ENCODE data around the gene C11orf58.

Gene C11orf58

DNA sequence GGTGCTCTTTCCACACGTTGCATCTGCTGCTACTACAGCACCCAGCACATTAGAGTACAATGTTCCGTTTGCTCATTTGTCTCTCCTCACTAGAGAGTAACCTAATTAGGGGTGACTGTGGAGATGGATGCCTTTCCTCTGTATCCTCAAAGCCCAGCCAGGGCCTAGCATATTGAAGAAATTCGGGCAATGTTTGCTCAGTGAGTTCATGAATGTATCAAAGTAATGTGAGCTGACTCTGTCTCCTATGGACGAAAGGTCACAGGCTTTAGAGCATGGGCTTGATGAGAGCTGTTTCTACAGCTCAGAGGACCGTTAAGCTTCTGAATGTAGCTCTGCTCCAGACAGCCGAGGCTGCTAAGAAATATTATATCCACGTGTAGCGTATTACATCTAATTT lies 67.5 kb downstream of the C11orf58 start:
- no peak for FAIRE-seq

DNA sequence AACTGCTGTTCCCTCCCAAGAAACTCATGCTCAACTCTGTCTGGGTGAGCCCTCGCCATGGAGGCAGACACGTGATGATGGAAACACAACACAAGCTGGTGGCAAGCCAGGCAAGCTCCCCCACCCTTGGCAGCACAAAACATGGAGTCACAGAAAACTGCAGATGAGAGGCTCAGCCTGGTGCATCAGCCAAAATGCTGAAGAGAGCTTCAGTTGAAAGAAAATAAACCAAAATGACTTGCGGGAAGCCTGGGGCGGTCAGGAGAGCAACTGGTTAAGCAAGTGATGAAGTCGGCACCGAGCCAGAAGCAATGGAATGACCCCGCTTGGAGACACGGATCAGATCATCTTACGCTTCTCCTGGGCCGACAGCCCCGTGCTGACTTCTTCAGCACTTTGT lies 68.3 kb downstream of the C11orf58 start:
- no peak for FAIRE-seq

GRCh38 chr11:16807306-16807705 lies 68.9 kb downstream of the C11orf58 start:
- FAIRE-seq: no peak
